Esophagus muscularis mucosa (tissue), 4 donors: Measurements from ENCODE around the gene CPT1A. TPM values are rescaled to one million over a fixed set of nuclear protein-coding genes. Genes with fewer than 3 reads are reported as not detected.

Source experiments
- DNase-seq: peaks from one replicate; pipeline ENCODE4 v3.0.0-alpha.2; 2017; ENCODE audit errors: extremely low spot score
- H3K27ac ChIP-seq, 4 donors: fragments of 200-600 bp; sonication (generic); replicated peaks in 1 of 4; 1 replicate in 3 of 4; 2 replicates in 1 of 4; pipeline ENCODE4 v1.5.1; 2016 to 2019; ENCODE audit warnings: mild to moderate bottlenecking in 1 of 4
- H3K27me3 ChIP-seq, 4 donors: fragments of 200-600 bp; sonication (generic); one replicate each; pipeline versions ENCODE4 v1.5.1 to v1.6.0; 2016 to 2019
- H3K36me3 ChIP-seq, 4 donors: fragments of 200-600 bp; sonication (generic); one replicate each; pipeline ENCODE4 v1.5.1; 2016 to 2019
- H3K4me1 ChIP-seq, 4 donors: fragments of 200-600 bp; sonication (generic); one replicate each; pipeline ENCODE4 v1.5.1; 2016 to 2019
- H3K4me3 ChIP-seq, 4 donors: fragments of 200-600 bp; sonication (generic); 1 replicate in 2 of 4; 2 replicates in 2 of 4; pipeline ENCODE4 v1.5.1; 2016 to 2019; ENCODE audit warnings: mild to moderate bottlenecking in 4 of 4, moderate library complexity in 1 of 4
- H3K9me3 ChIP-seq, 4 donors: fragments of 200-600 bp; sonication (generic); 1 replicate in 3 of 4; 2 replicates in 1 of 4; pipeline ENCODE4 v1.5.1; 2016 to 2019
- CTCF ChIP-seq, 3 experiments: fragments of 200-600 bp in 2 of 3; fragments of 450-650 bp in 1 of 3; sonication (generic) in 2 of 3; IDR thresholded peaks; one replicate each; pipeline ENCODE4 v1.5.1; 2017 to 2019; ENCODE audit warnings: antibody characterized with exemption in 3 of 3, mild to moderate bottlenecking in 2 of 3, moderate library complexity in 1 of 3
- EP300 ChIP-seq: sonication (generic); formaldehyde crosslinking; IDR thresholded peaks from one replicate; pipeline ENCODE4 v1.6.1; 2017; ENCODE audit warnings: antibody characterized with exemption
- POLR2A ChIP-seq: fragments of 450-650 bp; IDR thresholded peaks from one replicate; pipeline ENCODE4 v1.6.1; 2017; ENCODE audit warnings: antibody characterized with exemption, moderate library complexity, mild to moderate bottlenecking, low read depth
- POLR2AphosphoS5 ChIP-seq, 2 donors: sonication (generic); formaldehyde crosslinking; IDR thresholded peaks; one replicate each; pipeline ENCODE4 v1.6.1; 2017; ENCODE audit warnings: antibody characterized with exemption in 2 of 2
- WGBS: methylation state at CpG from one replicate; pipeline ENCODE4 v1.1.5; 2018; 5-methylcytosine and 5-hydroxymethylcytosine counted together
- intact Hi-C: fragments of 100-400 bp; cut with DNase I; formaldehyde crosslinking; loops from one replicate; pipeline ENCODE4 v1.15.1; 2023
- total RNA-seq, 4 donors: library from RNA; depleted of rRNA; stranded (reverse); fragments of >200 nt; gene quantifications; one replicate each; pipeline versions ENCODE4 v1.1.0 to v1.2.1, GENCODE V29; 2016

CPT1A gene
- total RNA-seq, 4 donors from 2014 or later, result 36.1 to 122 (median 77.5) TPM

GRCh38 chr11:68832476-68833181 is 9.1 kb downstream of the CPT1A start:
- no peaks in the 10 kb centered on the region for H3K27me3 ChIP-seq
- intact Hi-C loops, result no loop called here
- 62% methylated on average over 8 of the region's 8 CpGs for WGBS
- H3K4me1 ChIP-seq, result peaks cover 96 to 100% (median 99%) of the 10 kb centered on the region in 4 donors
- no peak overlapping the region for H3K4me3 ChIP-seq
- H3K9me3 ChIP-seq, result no peaks in the 10 kb centered on the region
- TF ChIP-seq EP300 (no peak), POLR2A (no peak), POLR2AphosphoS5 (IDR thresholded peaks at IDR 0.05) (no peak), CTCF (IDR thresholded peaks at IDR 0.05) (no peak)
- H3K36me3 ChIP-seq, result peaks cover 0 to 36% (median 19%) of the 10 kb centered on the region in 4 donors
- no peak for DNase-seq
- H3K27ac ChIP-seq, result peak overlapping the region in 3 of 4 donors; percentile 33 to 97 (median 65)

GRCh38 chr11:68831124-68831523 is 10.6 kb downstream of the CPT1A start:
- TF ChIP-seq EP300, result no peak
- no peak for TF ChIP-seq CTCF (IDR thresholded peaks at IDR 0.05)
- no peak for TF ChIP-seq POLR2A
- no peak for TF ChIP-seq POLR2AphosphoS5 (IDR thresholded peaks at IDR 0.05)
- no peaks in the 10 kb centered on the region for H3K27me3 ChIP-seq
- H3K9me3 ChIP-seq, result no peaks in the 10 kb centered on the region
- WGBS, result 76% methylated on average over 5 of the region's 5 CpGs
- intact Hi-C loops, result no loop called here
- no peak for DNase-seq
- peaks cover 0 to 23% (median 18%) of the 10 kb centered on the region in 4 donors for H3K36me3 ChIP-seq
- H3K4me3 ChIP-seq, result no peak overlapping the region
- H3K27ac ChIP-seq, result peak overlapping the region in 2 of 4 donors; percentile 16 to 97
- peaks cover 89 to 100% (median 93%) of the 10 kb centered on the region in 4 donors for H3K4me1 ChIP-seq

GRCh38 chr11:68829581-68829980 is 12.1 kb downstream of the CPT1A start:
- TF ChIP-seq EP300, result no peak
- TF ChIP-seq POLR2AphosphoS5 (IDR thresholded peaks at IDR 0.05), result no peak
- no peak for TF ChIP-seq CTCF (IDR thresholded peaks at IDR 0.05)
- no peak for TF ChIP-seq POLR2A
- Histone ChIP-seq H3K4me1 (peaks cover 84 to 99% (median 88%) of the 10 kb centered on the region in 4 donors), H3K27ac (no peak overlapping the region), H3K36me3 (peaks cover 0 to 23% (median 18%) of the 10 kb centered on the region in 4 donors), H3K27me3 (no peaks in the 10 kb centered on the region), H3K4me3 (no peak overlapping the region), H3K9me3 (no peaks in the 10 kb centered on the region)
- WGBS, result 84% methylated on average over 15 of the region's 15 CpGs
- no peak for DNase-seq
- intact Hi-C loops, result no loop called here

GRCh38 chr11:68828957-68829356 is 12.8 kb downstream of the CPT1A start:
- 68% methylated on average over 7 of the region's 12 CpGs for WGBS
- intact Hi-C loops, result no loop called here
- no peak overlapping the region for H3K4me3 ChIP-seq
- no peaks in the 10 kb centered on the region for H3K27me3 ChIP-seq
- H3K36me3 ChIP-seq, result peaks cover 0 to 23% (median 18%) of the 10 kb centered on the region in 4 donors
- H3K27ac ChIP-seq, result peak overlapping the region in 3 of 4 donors; percentile 31 to 43 (median 39)
- H3K9me3 ChIP-seq, result no peaks in the 10 kb centered on the region
- no peak for TF ChIP-seq CTCF (IDR thresholded peaks at IDR 0.05)
- H3K4me1 ChIP-seq, result peaks cover 78 to 93% (median 81%) of the 10 kb centered on the region in 4 donors
- no peak for DNase-seq
